H1 (cell line): Measurements from ENCODE around the gene NME4.
A peak's percentile ranks its signal among the peaks of the same experiment; 100 is the strongest.

ENCODE experiments used
- CTCF ChIP-seq, 3 experiments: IDR thresholded peaks; 1 replicate in 2 of 3; 2 replicates in 1 of 3; pipeline versions ENCODE4 v1.5.1 to v1.6.1; 2011; ENCODE audit warnings: low read length in 3 of 3, mild to moderate bottlenecking in 3 of 3, inconsistent platforms in 2 of 3, low read depth in 1 of 3, moderate library complexity in 1 of 3; ENCODE audit not compliant: insufficient read depth in 1 of 3; ENCODE audit errors: control extremely low read depth in 1 of 3
- EGR1 ChIP-seq: IDR thresholded peaks from 2 replicates; pipeline ENCODE4 v1.6.1; 2011; ENCODE audit warnings: low read depth, low read length, borderline replicate concordance
- EP300 ChIP-seq, 2 experiments: IDR thresholded peaks; 1 replicate in 1 of 2; 2 replicates in 1 of 2; pipeline ENCODE4 v1.6.1; 2011 to 2012; ENCODE audit warnings: low read depth in 2 of 2, low read length in 2 of 2, mild to moderate bottlenecking in 2 of 2, borderline replicate concordance in 1 of 2, inconsistent platforms in 1 of 2, moderate library complexity in 1 of 2
- JUND ChIP-seq: IDR thresholded peaks from 2 replicates; pipeline ENCODE4 v1.6.1; 2011; ENCODE audit warnings: mild to moderate bottlenecking, improper control_type of control experiment, low read length
- MAX ChIP-seq: IDR thresholded peaks from 2 replicates; pipeline ENCODE4 v1.6.1; 2012; ENCODE audit warnings: inconsistent platforms
- NRF1 ChIP-seq: IDR thresholded peaks from 2 replicates; pipeline ENCODE4 v1.6.1; 2011; ENCODE audit warnings: mild to moderate bottlenecking, low read depth, low read length, improper control_type of control experiment
- SUZ12 ChIP-seq: fragments of 200-600 bp; sonication (generic); IDR thresholded peaks from 2 replicates; pipeline ENCODE4 v1.6.1; 2012; ENCODE audit warnings: mild to moderate bottlenecking, inconsistent platforms, low read length, moderate library complexity, mixed read lengths
- TAF1 ChIP-seq: IDR thresholded peaks from 2 replicates; pipeline ENCODE4 v1.6.1; 2011; ENCODE audit warnings: mild to moderate bottlenecking, low read depth, low read length
- USF2 ChIP-seq: IDR thresholded peaks from 2 replicates; pipeline ENCODE4 v1.6.1; 2011; ENCODE audit warnings: low read length, improper control_type of control experiment
- ZNF274 ChIP-seq: IDR thresholded peaks from 2 replicates; pipeline ENCODE4 v1.7.0; 2012; ENCODE audit warnings: low read length, borderline replicate concordance; ENCODE audit errors: extremely low read depth

GRCh38 chr16:370443-370842 lies 26.6 kb upstream of the NME4 start, which contains the start of gene MRPL28:
- TF ChIP-seq CTCF (IDR thresholded peaks at IDR 0.05; ENCODE audit: control extremely low read depth in 1 of 3, insufficient read depth in 1 of 3, low read depth in 1 of 3, low read length in 3 of 3) (no peak), MAX (no peak; the same call in 1 of the 2 replicates), EP300 (IDR thresholded peaks at IDR 0.05; ENCODE audit: borderline replicate concordance in 1 of 2, low read depth in 2 of 2, low read length in 2 of 2) (no peak), TAF1 (no peak), SUZ12 (no peak), JUND (no peak), USF2 (no peak), EGR1 (peak; percentile 44; the same call in 1 of the 2 replicates), NRF1 (no peak), ZNF274 (no peak)
